ENCODE results near the gene POMT1. TPM values are rescaled to one million over a fixed set of nuclear protein-coding genes. Genes with fewer than 3 reads are reported as not detected.
A peak's percentile ranks its signal among the peaks of the same experiment; 100 is the strongest.

POMT1 gene
- total RNA-seq, 1 donor, result 32.6 TPM

- H3K27me3 ChIP-seq (ENCODE audit: insufficient read depth, low read length), result no peaks in the 10 kb centered on the region
- H3K4me1 ChIP-seq (ENCODE audit: insufficient read depth, low read length), result no peaks in the 10 kb centered on the region
- peaks cover 65% of the 10 kb centered on the region for H3K79me2 ChIP-seq (ENCODE audit: insufficient read depth, low read length)
- H2AFZ ChIP-seq (ENCODE audit: low read length), result no peak overlapping the region
- TF ChIP-seq, protein P1, sequence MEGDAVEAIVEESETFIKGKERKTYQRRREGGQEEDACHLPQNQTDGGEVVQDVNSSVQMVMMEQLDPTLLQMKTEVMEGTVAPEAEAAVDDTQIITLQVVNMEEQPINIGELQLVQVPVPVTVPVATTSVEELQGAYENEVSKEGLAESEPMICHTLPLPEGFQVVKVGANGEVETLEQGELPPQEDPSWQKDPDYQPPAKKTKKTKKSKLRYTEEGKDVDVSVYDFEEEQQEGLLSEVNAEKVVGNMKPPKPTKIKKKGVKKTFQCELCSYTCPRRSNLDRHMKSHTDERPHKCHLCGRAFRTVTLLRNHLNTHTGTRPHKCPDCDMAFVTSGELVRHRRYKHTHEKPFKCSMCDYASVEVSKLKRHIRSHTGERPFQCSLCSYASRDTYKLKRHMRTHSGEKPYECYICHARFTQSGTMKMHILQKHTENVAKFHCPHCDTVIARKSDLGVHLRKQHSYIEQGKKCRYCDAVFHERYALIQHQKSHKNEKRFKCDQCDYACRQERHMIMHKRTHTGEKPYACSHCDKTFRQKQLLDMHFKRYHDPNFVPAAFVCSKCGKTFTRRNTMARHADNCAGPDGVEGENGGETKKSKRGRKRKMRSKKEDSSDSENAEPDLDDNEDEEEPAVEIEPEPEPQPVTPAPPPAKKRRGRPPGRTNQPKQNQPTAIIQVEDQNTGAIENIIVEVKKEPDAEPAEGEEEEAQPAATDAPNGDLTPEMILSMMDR (IDR thresholded peaks at IDR 0.05; ENCODE audit: extremely low read depth, low read depth, low read length), result no peak
- H3K36me3 ChIP-seq (ENCODE audit: insufficient read depth, low read length), result peaks cover 79% of the 10 kb centered on the region
- DNase-seq (ENCODE audit: insufficient read length, low spot score, missing footprints), result no peak
- H3K9me3 ChIP-seq (ENCODE audit: low read depth, low read length), result no peaks in the 10 kb centered on the region
- H4K20me1 ChIP-seq (ENCODE audit: insufficient read depth, low read length), result peaks cover 45% of the 10 kb centered on the region
- no peak overlapping the region for H3K27ac ChIP-seq (ENCODE audit: low read depth, low read length)
- no peak overlapping the region for H3K4me2 ChIP-seq (ENCODE audit: insufficient read depth, low read length)
- no peak overlapping the region for H3K4me3 ChIP-seq (ENCODE audit: insufficient read depth, low read length)
Measured at GRCh38 chr9:131467214-131467935, 35.3 kb upstream of the POMT1 start.

- Histone ChIP-seq H4K20me1 (ENCODE audit: insufficient read depth, low read length) (peaks cover 50% of the 10 kb centered on the region), H3K79me2 (ENCODE audit: insufficient read depth, low read length) (peaks cover 68% of the 10 kb centered on the region), H3K4me2 (ENCODE audit: insufficient read depth, low read length) (no peak overlapping the region), H3K36me3 (ENCODE audit: insufficient read depth, low read length) (peaks cover 80% of the 10 kb centered on the region), H2AFZ (ENCODE audit: low read length) (no peak overlapping the region), H3K4me3 (ENCODE audit: insufficient read depth, low read length) (no peak overlapping the region), H3K27me3 (ENCODE audit: insufficient read depth, low read length) (no peaks in the 10 kb centered on the region), H3K9me3 (ENCODE audit: low read depth, low read length) (no peaks in the 10 kb centered on the region), H3K4me1 (ENCODE audit: insufficient read depth, low read length) (no peaks in the 10 kb centered on the region), H3K27ac (ENCODE audit: low read depth, low read length) (no peak overlapping the region)
- TF ChIP-seq, protein P1 (IDR thresholded peaks at IDR 0.05; ENCODE audit: extremely low read depth, low read depth, low read length), result no peak
- no peak for DNase-seq (ENCODE audit: insufficient read length, low spot score, missing footprints)
Measured at GRCh38 chr9:131468031-131468430, 34.7 kb upstream of the POMT1 start.

DNA sequence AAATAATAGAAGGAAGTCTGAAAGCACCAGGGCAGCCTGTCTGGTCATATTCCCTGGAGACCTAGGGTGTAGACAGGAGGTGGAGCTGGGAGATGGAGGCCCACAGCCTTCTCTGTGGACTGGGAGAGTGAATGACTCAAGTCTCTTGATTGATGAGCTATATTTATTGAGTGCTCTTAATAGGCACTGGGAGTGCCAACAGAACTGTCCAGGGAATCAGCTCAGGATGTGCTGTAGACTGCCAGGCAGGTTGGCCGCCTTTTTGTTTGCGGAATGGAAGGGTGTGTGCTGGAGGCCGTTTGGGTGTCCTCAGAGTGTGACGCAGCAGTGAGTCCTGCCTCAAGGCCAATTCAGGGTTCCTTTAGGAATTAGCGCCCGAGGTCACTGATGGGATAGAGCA is 33.4 kb upstream of the POMT1 start:
- Histone ChIP-seq H3K9me3 (ENCODE audit: low read depth, low read length) (no peaks in the 10 kb centered on the region), H3K4me1 (ENCODE audit: insufficient read depth, low read length) (no peaks in the 10 kb centered on the region), H3K27me3 (ENCODE audit: insufficient read depth, low read length) (no peaks in the 10 kb centered on the region), H3K36me3 (ENCODE audit: insufficient read depth, low read length) (peaks cover 82% of the 10 kb centered on the region), H2AFZ (ENCODE audit: low read length) (no peak overlapping the region), H3K4me3 (ENCODE audit: insufficient read depth, low read length) (no peak overlapping the region), H4K20me1 (ENCODE audit: insufficient read depth, low read length) (peaks cover 54% of the 10 kb centered on the region), H3K4me2 (ENCODE audit: insufficient read depth, low read length) (no peak overlapping the region), H3K27ac (ENCODE audit: low read depth, low read length) (no peak overlapping the region), H3K79me2 (ENCODE audit: insufficient read depth, low read length) (peaks cover 75% of the 10 kb centered on the region)
- peak; percentile 89 for DNase-seq (ENCODE audit: insufficient read length, low spot score, missing footprints)
- TF ChIP-seq, protein P1 (IDR thresholded peaks at IDR 0.05; ENCODE audit: extremely low read depth, low read depth, low read length), result no peak

- Histone ChIP-seq H3K9me3 (ENCODE audit: low read depth, low read length) (no peaks in the 10 kb centered on the region), H2AFZ (ENCODE audit: low read length) (no peak overlapping the region), H3K4me3 (ENCODE audit: insufficient read depth, low read length) (no peak overlapping the region), H3K27me3 (ENCODE audit: insufficient read depth, low read length) (no peaks in the 10 kb centered on the region), H4K20me1 (ENCODE audit: insufficient read depth, low read length) (peaks cover 52% of the 10 kb centered on the region), H3K27ac (ENCODE audit: low read depth, low read length) (no peak overlapping the region), H3K79me2 (ENCODE audit: insufficient read depth, low read length) (peaks cover 75% of the 10 kb centered on the region), H3K36me3 (ENCODE audit: insufficient read depth, low read length) (peaks cover 82% of the 10 kb centered on the region), H3K4me2 (ENCODE audit: insufficient read depth, low read length) (no peak overlapping the region), H3K4me1 (ENCODE audit: insufficient read depth, low read length) (no peaks in the 10 kb centered on the region)
- DNase-seq (ENCODE audit: insufficient read length, low spot score, missing footprints), result no peak
- TF ChIP-seq, protein P1 (IDR thresholded peaks at IDR 0.05; ENCODE audit: extremely low read depth, low read depth, low read length), result no peak
Measured at GRCh38 chr9:131469951-131470350, 32.8 kb upstream of the POMT1 start.

All from osteoblast (primary cell).